GM21786 (cell line): ENCODE measurements around the gene EMX1.
"Not testable (repeated sequence)": the region's sequence is repeated elsewhere in the genome, so short reads cannot be mapped to it uniquely, and the experiment has no call there.

Experiments
- ATAC-seq: cut with Tn5 transposase; IDR thresholded peaks from one replicate; pipeline ENCODE4 v1.9.1; 2021; ENCODE audit not compliant: unreplicated experiment

Gene EMX1

DNA sequence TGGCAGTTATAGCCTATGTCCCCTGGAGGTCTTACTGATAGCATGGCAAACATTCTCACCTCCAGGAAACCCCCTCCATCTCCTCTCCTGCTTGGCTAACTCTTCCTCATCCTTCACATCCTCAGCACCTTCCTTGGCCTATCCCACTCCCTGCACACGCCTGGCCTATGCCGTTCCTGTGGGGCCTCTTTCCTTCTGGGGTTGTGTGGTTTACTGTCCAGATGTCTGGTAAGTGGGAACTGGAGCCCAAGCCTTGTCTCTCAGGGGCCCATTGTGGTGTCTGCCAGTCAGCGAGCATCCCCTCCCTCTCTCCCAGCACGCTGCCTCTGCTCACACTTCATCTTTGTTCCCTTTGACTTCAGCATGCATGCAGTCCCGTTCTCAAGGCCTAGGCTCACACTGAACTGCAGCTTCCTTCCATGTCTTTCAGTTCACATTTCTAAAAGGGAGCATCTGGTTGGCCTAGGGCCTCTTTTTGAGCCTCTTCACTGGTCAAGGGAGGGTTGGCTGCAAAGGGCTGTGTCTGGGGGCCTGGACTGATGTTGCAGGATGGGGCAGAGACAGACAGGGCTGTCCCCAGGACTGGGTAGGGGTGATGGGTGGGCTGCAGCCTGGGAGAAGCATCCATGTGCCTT, 17.0 kb upstream of the EMX1 start:
- ATAC-seq: no peak

DNA sequence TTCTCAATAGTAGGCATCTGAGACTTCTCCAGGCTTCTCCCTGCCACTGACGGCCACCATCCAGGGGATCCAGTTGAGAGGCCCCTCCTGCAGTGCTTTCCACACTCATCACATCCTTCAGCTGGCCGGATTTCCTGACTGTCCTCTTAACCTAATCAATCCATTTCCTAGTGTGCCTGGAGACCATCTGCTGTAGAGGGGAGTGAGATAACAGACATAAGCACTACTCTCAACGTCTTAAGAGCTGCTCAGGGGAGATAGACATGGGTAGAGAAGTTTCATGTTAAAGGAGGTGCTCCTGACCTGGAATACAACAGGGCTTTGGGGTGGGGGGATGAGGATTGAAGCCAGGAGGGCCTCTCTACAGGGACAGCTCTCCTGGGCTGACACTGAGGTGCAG, 15.9 kb upstream of the EMX1 start:
- no peak for ATAC-seq

GRCh38 chr2:72907369-72907768, 9.9 kb upstream of the EMX1 start:
- ATAC-seq: not testable (repeated sequence)

- no peak for ATAC-seq
Observed at GRCh38 chr2:72908741-72909140, 8.6 kb upstream of the EMX1 start.

DNA sequence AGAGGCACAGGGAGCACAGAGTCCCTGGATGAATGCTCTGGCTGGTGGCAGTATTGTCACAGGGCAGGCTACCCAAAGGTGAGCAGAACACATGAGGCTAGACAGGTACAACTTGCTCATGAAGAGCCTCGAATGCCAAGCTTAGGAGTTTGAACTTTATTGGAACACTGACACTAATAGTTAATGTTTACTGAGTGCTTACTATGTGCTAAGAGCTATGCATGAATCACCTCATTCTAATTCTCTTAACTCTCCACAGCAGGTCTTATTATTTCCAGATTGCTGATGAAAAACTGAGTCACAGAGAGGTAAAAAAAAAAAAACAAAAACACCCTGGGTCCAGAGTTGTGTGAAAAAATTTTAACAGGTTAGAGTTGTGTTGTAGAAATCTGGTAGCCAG, 6.1 kb upstream of the EMX1 start:
- ATAC-seq: no peak

DNA sequence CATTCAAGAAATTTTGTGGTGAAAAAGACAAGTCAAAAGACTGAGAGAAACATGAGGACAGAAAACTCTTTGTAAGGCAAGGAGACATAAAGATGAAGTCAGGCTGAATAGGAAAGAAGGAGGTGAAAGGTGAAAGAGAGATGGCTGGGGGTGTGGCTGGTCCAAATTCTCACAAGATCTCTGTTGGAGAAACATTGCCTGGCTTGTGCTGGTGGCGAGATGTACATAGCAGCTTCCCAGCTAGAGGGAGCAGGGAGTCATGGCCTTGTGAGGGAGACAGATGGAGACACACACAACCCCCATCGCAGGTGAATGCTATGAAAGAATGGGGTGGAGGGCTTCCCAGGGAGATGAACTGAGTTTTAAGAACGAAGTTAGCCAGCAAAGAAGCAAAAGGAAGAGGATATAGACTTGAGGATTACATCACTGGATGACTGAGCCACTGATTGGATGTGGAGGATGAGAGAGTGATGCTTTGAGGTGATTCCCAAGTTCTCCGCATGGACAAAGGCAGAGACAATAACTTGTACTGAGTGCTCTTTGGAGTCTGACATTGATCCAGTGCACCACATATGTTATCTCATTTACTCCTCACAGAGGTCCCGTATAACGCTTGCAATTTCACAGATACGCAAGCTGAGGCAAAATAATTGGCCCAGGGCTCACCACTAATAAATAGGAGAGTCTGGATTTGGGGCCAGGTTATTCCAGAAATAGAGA, 3.7 kb upstream of the EMX1 start:
- ATAC-seq: no peak

DNA sequence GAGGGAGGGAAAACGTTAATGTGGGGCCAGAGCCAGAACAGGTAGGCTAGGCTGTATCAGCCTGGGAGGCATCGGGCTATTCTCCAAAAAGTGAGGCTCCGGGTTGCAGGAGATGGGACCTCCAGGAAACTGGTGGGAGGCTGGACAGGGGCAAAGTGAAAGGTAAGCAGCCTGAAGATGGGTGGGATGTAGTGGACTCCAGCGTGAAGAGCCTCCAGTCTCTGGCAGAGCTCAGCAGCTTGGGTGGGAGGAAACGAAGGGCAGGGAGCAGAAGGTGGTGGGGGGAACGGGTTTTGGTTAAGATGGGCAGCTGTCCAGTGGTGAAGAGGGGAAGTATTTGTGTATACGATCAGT, 3.1 kb upstream of the EMX1 start:
- ATAC-seq: no peak

DNA sequence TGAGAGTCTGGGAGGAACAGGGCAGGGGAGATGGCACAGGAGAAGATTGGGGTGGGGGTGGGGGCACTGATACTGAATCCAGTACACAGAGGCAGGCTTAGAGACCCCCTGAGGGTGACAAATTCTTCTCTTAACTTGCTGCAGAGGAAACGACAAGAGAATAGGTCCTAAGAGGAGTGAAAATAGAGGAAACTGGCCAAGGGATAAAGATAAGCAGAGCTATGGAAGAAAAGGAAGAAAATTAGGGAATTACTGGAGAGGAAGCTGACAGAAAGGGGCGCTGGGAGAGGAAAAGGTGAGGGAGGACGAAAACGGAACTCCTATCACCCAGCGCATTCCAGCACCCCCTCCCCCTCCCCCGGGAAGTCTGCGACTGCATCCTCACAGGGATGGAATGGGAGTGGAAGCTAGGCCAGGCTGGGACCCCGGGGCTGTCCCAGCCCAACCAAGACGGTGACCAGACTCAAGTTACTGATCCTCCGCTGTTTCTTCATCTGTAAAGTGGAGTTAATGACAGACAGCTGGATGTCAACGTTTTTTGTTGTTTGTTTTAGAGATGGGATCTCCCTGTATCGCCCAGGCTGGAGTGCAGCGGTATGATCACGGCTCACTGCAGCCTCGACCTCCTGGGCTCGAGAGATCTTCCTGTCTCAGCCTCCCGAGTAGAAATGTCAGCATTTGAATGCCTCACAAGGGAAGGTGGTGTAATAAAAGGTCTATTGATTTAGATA, 2.6 kb upstream of the EMX1 start:
- ATAC-seq: no peak

DNA sequence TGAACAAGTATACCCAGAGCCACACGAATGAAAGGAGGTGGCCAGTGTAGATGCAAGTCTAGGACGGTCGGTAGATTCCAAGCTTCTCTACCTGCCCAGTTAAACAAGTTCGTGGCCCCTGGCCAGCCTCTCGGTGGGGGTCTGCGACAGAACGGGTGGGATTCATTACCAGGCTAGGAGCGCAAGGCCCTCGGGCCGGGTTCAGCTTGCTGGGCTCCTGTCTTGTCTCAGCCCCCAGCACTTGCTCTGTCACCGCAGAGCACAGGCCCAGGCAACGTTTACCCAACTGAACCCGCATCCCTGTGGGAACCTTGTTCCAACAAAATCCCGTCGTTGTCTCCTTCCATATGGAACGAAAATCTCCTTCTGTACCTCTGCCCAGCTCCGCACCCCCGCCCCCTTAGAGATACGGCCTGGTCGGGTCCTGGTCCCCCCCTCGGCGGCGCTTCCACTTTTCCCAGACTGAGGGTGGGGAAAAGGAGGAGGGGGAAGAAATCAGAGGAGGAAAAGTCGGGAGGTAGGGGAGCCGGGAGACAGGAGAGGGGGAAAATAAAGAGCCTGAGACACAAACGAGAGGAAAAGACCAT, 1.9 kb upstream of the EMX1 start:
- no peak for ATAC-seq

DNA sequence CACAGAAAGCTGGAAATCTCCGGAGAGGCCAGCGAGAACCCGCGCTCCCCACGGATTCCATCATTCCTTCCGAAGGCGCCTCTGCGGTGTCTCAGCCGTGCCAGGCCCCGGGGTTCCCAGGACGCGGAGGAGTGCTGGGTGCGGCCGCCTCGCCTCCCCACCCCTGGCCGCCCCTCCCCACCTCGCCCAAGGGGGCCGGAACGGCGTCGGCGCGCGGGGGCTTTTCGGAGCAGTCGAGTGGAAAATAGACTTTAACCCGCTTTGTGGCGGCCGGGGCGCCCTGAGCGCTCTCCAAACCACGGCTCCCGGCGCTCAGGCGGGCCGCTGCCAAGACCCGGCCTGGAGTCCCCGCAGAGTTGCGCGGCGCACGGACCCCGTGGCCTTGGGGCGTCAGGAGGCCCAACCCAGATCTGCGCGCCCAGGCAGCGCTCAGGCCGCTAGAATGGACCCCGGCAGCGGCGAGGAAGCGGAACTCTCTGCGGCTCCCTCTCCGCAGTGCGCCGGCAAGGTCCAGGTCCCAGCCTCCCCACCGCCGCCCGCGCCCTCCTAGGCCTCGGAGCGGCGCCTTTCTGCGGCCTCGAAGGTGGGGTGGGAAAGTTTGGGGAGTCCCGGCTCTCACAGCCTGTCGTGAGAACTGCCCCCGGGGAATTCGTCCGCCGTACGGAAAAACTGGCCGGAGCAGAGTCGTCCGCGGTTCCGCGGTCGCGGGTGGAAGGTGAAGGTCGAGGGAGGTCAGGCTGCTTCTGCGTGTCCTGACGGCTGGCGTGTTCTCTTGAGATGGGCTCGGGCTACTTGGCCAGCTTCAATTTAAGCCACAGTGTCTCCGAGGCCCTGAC, 1.2 kb upstream of the EMX1 start:
- peak; percentile 49 for ATAC-seq

DNA sequence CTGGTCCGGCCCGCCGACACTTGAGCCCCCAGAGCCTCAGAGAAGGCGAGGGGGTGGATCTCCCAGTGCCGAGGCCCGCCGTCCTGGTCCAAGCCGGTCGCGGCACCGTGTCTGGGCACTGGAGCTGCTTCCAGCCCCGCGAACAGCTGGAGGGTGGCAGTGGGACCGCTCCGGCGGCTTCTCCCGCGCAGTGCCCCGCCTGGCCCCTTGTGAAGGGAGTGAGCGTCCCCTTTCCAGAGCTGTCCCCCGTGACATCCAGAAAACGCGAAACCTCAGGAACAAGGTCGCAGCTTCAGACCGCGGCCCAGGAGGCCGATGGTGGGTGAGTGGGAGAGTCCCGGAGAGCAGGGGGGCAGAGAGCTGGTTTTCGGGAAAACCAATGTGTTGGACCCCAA, 579 bp upstream of the EMX1 start:
- ATAC-seq: no peak

DNA sequence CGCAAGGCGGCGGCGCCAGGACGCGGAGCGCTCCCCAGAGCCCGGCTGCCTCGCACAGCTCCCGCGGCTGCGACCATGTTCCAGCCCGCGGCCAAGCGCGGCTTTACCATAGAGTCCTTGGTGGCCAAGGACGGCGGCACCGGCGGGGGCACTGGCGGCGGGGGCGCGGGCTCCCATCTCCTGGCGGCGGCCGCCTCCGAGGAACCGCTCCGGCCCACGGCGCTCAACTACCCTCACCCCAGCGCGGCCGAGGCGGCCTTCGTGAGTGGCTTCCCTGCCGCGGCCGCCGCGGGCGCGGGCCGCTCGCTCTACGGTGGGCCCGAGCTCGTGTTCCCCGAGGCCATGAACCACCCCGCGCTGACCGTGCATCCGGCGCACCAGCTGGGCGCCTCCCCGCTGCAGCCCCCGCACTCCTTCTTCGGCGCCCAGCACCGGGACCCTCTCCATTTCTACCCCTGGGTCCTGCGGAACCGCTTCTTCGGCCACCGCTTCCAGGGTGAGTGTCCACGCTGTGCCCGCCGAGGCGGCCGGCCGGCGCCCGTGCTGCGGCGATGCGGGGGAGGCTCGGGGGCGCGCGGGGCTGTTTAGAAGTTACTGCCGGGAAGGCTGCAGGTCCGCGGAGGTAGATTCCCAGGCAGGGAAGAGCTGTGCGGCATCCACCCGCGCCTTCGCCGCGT, 696 bp downstream of the EMX1 start:
- peak; percentile 10 for ATAC-seq

DNA sequence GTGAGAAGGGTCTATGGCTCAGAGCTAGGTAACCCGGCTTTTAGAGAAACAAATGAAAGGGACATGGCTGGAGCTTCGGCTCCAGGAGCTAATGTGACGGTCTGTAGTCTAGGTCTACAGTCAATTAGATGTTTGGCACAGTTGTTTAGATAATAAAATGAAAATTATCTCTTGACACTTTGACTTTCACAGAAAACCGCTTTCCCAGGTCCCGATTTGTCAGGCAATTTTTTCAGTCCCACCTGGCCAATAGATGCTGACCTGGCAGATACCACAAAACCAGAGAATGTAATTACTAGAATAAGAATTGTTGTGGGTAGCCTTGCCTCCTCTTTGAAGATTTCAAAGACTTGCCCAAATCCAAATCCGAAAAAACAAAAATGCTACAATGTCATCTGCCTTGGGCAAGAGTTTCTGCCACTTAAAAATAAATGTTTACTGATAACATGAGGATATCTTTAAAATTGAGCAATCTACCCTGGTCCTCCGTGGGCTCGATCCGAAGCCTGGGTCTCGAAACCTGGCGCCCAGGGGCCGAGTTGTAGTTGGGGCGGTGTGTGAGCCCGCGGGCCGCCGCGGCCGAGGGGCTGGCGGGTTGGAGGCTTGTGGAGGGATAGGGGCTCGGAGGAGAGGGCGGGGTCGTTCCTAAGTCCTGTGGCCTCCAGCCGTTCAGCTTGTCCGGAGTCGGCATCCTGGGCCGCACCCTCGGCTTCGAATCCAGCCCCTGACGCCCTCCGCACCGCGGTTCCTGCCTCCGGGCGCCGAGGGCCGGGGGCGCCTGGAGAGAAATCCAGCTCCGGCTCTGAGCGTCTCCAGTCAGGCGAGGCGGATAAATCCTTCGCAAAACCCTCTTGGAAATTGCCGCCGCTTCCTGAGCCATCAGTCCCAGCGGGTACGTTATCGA, 2.3 kb downstream of the EMX1 start:
- no peak for ATAC-seq

DNA sequence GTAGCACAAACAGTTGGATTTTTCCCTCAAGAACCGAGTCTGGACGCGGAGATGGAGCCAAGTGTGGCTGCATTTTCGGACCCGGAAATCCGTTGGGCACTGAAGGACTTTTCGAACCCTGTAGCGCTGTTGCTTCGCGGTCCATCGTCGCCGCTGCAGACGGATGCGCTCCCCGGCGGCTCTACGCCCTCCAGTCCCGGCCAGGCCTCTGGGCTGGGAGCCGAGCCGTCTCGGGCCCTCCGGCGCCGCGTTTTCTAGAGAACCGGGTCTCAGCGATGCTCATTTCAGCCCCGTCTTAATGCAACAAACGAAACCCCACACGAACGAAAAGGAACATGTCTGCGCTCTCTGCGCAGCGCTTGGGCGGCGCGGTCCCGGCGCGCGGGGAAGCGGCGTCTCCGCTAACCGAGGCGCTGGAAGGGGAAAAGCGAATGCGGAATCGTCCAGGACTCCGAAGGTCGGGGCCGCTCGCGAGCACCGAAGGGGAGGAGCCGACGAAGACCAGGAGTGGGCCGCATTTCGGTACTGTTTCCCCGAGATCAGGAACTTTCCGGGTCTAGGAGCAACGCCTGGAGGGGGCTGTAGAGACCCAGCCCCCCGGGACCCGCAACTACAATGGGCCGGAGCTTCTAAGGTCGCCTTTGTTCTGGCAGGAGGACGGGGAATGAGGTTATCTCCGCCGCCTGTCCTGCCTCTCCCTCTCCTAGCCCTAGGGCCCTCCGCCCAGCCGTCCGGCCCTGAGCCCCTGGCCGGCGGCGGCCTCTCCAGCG, 3.2 kb downstream of the EMX1 start:
- ATAC-seq: no peak

- ATAC-seq: no peak
Observed at GRCh38 chr2:72921088-72921851, 4.0 kb downstream of the EMX1 start.

GRCh38 chr2:72921853-72922252, 4.5 kb downstream of the EMX1 start:
- ATAC-seq: no peak

- no peak for ATAC-seq
Observed at GRCh38 chr2:72923833-72924352, 6.6 kb downstream of the EMX1 start.
